HG02943 (cell line): Measurements from ENCODE around the gene COL4A3.

ENCODE experiments used
- ATAC-seq: cut with Tn5 transposase; IDR thresholded peaks from one replicate; pipeline ENCODE4 v1.9.1; 2021; ENCODE audit warnings: mild to moderate bottlenecking, low read depth, moderate library complexity; ENCODE audit not compliant: unreplicated experiment

COL4A3 gene

DNA sequence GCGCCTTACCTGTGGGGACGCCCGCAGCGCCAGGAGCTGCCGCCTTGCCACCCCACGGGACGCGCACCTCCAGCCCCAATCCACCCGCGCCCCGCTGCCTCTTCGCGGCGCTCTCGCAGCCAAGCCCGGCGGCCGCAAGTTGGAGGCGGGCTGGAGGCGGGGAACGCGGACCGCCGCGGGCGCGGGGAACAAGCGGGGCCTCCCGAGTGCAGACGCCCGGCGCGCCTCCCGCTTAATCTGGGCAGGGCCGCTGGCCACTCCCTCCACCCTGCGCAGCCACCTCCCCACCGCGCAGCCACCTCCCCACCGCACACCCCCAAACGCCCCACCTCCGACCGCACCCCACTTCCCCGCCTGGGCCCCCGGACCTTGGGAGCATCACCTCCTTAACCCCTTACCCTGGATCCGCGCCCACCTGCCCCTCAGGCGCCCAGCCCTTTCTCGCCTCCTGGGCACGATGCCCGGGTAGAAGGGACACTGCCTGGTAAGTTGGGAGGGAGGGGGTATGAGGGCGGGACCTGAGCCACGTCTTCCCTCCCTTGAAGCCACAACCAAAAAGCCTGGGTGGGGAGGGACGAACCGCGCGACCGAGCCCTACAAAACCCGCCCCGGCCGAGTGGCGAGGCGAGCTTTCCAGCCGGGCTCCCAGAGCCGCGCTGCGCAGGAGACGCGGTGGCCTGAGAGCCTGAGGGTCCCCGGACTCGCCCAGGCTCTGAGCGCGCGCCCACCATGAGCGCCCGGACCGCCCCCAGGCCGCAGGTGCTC, at the start of gene COL4A3, which contains the start of gene COL4A4:
Gene COL4A3, plus strand, starts transcription at position 627 of the 765 bp plus-strand sequence. Its CDS starts 103 bp downstream, at position 730.
Gene COL4A4, minus strand, starts transcription at position 208 of the 765 bp plus-strand sequence. CDS start 16,722 bp downstream, outside the sequence.
- ATAC-seq = peak; percentile 60

DNA sequence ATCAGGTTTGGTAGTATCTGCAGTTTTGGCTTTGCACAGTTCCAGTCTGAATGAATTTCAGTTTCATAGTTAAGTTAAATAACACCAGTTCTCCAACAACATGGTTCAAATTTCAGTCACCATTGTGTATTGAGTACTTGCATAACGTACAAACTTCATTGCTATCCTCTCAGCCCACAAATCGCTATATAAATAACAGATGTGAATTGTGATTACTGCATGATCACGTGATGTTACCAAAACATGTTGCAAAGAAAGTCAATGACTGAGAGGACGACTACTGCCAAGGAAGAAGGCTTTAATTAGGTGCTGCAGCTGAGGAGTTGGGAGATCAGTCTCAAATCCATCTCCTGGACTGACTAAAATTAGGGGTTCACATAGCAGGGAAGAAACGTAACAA, 48.7 kb upstream of the COL4A3 start:
- no peak for ATAC-seq

DNA sequence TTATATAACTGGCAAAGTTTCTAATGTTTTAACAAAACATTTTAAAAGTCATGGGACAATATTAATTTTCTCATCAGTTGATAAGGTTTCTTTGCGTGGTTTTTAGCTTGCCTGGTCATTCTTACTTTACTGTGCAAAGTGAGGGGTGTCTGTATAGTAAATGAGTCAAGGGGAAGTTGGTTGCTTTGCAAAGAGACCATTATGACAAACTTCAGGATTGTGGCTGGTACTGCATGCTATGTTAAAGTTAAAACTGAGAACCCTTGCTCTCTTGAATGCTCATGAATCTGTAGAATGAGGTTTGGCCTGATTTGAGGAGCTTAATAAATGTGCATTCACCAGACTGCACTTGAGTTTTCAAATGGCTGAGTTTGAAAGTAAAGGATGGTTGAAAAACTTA, 47.4 kb upstream of the COL4A3 start:
- ATAC-seq = no peak

DNA sequence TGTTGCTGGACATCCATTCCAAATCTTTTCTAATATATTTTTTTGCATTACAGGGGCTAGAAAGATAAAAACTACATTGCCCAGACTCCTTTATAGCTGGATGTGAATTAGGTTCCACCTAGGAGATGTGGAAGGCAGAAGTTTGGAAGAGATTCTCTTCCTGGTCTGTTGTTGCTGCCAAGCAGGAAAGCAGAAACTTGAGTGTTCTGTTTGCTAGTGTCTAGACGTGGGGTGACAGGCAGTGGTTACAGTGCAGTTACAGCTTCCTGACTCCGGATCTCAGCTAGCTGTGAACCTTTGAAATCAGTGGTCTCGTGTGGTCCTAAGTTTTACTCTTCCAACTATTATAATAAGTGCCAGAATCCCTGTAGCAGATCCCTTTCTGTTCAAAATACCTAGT, 46.6 kb upstream of the COL4A3 start:
- ATAC-seq = no peak

DNA sequence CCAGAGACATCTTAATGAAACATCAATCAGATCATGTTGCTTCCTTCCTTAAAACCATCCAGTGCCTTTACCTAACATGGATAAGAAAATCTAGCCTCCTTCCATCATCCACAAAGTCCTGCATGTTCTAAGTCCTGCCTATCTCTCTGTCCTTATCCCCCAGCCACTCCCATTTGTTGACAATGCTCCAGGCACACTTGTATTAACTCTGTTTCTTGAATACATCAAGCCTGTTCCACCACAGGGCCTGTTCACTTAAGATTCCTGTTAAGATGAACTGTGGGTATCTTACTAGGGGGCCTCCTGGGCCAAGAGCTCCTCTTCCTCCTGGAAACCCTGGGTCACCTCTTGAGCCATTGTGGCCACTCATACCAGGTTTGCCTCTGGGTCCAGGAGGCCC, 46.1 kb upstream of the COL4A3 start:
- no peak for ATAC-seq

DNA sequence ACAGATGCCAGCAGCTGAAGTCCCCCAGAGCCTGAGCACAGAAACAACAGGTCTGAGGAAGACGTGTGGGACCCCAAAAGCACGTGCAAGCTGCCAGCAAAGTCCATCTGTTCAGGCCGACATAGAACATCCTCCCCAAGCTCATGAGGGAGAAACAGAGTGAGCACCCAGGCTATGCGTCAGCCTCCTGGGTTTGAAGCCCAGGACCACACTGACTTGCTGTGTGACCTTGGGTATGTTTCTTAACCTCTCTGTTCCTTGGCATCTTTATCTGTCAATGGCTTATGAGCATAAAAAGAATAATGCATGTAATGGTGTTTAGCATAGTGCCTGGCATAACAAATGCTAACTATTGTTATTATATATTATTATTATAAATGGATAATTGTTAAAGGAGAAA, 40.7 kb upstream of the COL4A3 start:
- ATAC-seq = no peak

DNA sequence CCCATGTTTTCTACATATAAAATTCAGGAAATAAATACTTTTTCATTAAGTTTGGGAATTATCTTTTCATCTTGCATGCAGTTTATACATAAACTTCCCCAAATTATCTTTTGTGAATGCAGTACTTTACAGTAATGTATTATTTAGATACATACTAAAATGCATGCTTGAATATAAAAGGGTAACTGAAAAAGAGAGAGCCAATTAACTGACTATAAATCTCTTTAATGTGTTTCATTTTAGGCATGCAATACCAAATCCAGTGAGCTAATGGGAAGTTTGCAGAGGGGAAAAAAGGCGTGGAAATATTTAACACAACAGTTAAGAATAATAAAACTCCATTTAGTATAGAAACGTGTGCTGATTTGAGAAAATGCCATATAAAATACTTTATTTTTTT, 39.6 kb upstream of the COL4A3 start:
- no peak for ATAC-seq

DNA sequence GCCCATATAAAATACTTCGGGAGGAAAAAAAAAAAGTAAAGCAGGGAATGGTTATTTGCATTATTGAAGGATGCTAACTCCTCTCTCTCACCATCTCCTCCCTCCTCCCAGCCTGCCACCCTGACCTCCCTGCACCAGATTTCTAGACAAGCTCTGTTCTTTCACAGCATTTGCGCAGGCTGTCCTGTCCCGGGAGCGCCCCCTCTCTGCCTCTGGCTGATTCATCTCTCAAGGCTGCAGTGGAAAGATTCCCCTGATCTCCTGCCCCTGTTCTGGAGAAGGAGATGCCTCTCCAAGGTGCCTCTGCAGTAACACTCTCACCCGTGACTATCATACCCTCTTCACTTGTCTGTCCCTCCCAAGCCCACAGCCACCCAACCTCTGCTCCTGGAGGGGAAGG, 38.9 kb upstream of the COL4A3 start:
- no peak for ATAC-seq

DNA sequence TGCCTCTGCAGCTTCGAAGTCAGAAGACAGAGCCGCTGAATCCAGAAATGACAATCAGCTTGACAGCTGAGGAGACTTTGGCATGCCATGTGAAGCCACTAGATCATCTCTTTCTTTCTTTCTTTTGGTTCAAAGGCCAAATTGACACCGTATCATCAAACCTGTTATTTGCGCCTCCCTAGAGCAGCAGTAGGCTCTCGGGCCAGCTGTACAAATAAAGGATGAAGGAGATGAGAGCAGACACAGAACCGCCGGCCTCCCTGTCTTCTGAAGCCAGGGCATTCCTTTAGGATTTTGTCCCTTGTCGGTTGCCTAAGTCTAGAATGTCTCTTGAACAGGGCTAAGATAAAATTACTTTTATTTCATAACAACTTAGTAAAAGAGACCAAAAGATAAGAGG, 37.2 kb upstream of the COL4A3 start:
- ATAC-seq = no peak

DNA sequence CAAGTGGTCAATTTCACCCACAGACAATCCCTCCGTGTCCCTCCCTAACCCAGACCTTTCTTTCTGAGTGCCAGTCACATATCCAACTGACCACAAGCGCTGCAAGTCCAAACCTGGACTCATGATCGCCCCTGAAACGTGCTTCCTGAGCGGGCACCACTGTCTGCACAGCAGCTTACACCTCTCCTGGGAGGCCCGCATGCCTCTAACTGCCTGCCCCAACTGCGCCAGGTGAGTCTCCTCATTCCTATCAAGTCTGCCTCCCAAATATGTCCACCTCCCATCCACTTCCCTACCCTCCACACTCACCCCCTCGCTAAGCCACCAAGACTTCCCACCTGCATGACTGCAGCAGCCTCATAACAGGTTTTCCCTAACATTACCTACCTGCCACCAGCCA, 33.8 kb upstream of the COL4A3 start:
- ATAC-seq = no peak

DNA sequence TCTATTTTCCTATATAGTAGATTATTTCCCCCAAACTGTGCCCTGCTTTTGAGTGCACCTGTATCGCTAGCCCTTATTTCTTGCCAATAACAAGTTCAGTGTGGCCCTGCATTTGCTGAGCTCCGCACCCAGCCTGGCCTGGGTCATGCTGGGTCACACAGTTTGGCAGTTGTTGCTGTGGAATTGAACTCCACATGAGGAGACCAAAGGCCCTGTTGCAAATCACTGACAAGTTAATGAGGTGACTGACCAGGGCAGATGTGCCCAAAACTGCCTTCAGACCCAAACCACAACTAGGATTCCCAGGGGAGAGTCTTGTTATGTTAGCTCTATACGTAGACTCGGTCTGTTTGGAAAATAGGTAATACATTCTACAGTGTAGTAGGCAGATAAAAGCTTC, 31.4 kb upstream of the COL4A3 start:
- ATAC-seq = no peak

DNA sequence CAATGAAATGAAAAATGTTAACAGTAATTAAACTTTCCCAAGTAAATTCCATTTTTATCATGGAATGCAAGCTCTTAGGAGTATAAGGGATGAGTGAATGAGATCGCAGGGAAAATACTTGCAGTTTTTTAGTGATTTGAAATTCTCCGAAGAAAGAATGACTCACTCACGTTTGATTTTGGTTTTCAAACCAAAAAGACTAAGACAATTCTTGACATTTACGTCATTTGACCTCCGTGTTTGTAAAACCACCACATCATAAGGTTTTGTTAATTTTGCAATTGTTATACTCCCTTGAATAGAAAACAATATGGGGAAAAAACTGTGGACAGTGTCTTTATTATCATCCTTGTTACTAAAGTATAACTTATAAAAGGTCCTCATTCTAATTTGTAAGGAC, 29.8 kb upstream of the COL4A3 start:
- ATAC-seq = no peak

DNA sequence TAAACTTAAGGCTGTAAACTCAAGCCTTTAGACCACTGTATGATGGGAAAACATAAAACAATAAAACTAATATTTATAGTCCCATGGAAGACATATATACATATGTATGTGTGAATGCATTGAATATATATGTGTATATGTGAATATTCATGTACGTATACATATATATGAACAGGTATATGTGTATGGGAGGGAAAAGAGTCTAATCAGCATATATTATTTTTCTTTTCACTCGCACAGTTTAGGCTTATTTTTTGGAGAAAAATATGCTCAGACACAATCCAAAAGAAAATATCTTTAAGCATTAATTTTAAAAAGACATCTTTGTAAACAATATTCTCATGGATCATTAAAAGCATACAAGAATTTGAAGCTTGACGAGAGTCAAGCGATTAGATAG, 23.1 kb upstream of the COL4A3 start:
- no peak for ATAC-seq

DNA sequence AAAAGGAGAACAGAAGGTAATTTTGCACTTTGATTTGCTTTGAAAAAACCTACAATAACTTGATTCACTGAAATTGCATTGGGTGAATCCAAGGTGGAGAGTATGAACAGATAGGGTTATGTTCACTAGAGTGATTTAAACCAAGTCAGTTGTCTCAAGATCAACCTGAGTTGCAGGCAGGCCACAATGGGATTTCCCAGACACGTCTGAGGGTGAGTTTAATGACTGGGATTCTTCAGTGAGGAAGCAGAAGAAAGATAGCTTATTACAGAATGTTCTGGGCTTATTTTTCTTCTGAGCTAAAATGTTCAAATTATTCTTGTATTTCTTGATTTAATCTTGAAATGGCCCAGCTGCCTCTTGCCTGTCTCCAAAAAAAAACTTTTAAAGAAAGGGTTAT, 20.5 kb upstream of the COL4A3 start:
- ATAC-seq = no peak

DNA sequence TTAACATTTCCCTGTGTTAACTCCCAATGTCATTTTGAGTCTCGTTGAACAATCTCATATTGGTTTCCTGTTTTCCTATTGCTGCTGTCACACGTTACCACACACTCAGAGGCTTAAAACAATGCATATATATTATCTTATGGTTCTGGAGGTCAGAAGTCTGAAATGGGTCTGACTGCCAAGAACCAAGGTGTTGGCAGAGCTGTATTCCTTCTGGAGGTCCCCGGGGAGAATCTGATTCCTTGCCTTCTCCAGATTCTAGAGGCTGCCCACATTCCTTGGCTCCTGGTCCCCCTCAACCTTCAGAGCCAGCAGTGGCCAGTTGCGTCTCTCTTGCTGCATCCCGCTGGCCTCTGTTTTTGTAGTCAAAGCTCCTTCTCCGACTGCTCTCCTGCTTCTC, 18.0 kb upstream of the COL4A3 start:
- ATAC-seq = no peak

DNA sequence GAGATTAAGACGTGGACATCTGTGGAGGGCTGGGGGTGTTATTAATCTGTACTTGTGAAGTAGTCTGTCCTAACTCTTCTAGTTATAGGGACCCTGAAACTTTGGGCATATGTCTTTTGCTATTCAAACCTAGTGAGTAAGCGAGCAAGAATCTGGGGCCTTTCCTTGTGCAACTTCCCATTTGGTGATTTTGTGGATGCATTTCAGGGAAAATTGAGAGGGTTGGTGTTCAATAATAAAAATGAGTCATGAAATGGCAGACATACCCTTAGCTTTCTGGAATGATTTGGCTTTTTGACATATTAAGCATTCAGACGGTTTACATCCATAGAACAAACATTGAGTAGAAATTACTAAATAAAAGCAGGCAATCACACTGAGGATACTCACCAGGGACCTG, 17.4 kb upstream of the COL4A3 start:
- ATAC-seq = no peak

DNA sequence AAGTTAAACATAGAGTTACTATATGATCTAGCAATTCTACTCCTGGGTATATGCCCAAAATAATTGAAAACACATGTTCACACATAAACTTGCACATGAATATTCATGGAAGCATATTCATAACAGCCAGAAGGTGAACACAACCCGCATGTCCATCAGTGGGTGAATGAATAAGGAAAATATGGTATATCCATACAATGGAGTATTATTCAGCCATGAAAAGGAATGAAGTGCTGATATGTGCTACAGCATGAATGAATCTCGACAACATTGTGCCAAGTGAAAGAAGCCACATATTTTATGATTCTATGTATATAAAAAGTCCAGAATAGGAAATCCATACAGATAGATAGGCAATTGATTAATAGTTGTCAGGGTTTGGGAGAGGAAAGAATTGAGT, 16.3 kb upstream of the COL4A3 start:
- no peak for ATAC-seq

DNA sequence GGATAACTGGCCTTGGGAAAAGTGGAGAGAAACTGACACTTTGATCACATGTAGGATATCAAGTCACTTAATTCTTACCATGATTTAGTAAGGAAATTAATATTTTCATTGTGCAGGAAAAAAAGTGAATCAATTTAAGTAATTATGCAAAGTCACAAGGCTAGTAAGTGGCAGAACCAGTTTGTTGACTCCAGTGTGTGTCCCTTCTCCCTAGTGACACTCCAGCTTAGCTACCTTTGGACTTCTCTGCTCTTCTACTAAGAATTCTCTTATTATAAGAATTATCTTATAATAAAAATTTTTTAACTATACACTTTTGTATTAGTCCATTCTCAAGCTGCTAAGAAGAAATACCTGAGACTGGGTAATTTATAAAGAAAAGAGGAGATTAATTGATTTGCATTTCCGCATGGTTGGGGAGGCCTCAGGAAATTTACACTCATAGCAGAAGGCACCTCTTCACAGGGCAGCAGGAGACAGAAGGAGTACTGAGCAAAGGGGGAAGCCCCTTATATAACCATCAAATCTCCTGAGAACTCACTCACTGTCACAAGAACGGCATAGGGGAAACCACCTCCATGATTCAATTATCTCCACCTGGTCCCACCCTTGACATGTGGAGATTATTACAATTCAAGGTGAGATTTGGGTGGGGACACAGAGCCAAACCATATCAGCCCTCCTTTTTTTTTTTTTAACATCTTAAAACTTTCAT, 14.0 kb upstream of the COL4A3 start:
- no peak for ATAC-seq

DNA sequence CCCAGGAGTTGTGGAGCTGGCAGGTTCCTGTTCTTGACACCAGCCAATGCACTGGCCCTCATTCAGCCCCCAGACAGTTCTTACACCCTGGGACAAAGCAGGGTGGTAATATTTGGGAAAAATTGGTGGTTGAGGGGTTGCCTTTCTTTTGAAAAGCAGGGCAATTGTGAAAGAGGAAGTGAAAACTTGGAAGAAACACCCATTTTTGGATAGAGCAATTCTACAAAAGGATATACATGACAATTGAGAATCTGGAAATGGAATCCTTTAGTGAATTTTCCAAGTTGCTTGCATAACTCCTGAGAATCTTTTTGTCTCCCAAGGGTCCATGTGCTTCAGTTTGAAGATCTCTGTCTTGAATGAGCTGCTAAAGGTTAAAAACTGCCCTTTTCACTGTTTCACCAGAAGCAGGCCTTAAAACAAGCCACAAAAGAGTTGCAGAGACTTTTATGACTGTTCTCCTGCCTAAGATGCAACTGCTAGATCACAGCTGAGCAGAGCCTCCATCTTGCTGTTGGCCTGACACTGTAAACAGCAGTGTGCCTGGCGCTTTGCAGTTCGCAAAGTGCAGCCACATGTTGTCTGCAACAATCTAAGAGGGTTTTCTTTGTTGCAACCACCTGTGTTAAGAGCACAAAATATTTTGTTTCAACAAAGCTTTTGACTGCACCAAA, 12.2 kb upstream of the COL4A3 start:
- no peak for ATAC-seq

DNA sequence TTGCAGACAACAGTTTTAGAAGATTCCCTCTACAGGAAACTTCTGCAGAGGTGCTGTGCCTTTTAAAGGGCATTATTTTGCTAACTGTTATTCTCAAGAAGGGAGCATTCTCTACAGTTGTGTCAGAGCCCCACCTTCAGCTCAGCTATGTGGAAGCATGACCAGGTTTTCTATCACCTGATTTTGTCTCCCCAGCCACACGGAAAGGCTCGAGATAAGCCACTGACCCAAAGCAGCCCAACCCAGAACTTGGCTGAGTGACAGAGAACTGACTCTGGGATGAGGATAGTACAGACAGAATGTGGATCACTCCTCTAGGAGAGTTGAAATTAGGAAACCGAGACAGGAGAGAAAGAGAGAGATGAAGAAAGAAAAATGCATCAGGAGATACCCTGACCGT, 11.1 kb upstream of the COL4A3 start:
- ATAC-seq = no peak

DNA sequence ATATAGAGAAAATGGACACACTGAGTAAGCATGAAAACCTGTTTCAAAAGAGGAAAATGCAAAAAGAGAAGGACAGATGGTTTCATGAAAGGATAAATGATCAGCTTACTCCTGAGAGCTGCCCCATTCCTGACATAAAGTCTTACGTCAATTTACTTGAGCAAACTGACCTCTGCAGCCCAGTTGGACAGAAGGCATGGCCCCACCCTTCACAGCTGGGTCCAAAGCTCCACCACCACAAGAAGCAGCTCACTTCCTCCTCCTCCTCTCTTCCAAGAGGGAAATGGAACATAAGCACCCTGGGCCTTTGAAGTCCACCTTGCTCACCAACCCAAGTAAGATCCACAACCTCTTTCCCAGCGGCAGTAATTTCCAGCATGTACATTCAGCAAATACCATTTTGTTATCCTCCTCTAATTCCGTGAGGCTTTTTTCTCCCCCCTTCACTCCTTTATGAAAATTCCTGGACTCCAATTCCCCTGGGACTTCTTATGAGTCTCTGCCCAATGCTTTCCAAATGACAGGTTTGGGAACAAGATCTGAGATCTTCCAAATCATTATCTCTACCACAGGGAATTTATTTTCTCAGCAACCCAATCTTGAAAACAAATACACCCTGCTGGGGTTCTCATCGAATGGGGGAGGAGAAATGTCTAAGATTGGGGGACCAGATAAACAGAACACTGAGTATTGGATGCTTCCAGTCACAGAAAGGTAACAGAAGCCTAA, 10.5 kb upstream of the COL4A3 start:
- no peak for ATAC-seq
